Measurements from ENCODE around the gene NECTIN1.

Gene NECTIN1

GRCh38 chr11:119640541-119640940 is 88.5 kb downstream of the NECTIN1 start:
- no peak overlapping the region for H3K4me3 ChIP-seq (ENCODE audit: low read depth, low read length)
- no peak for TF ChIP-seq CTCF (IDR thresholded peaks at IDR 0.05; ENCODE audit: low read depth, low read length)

DNA sequence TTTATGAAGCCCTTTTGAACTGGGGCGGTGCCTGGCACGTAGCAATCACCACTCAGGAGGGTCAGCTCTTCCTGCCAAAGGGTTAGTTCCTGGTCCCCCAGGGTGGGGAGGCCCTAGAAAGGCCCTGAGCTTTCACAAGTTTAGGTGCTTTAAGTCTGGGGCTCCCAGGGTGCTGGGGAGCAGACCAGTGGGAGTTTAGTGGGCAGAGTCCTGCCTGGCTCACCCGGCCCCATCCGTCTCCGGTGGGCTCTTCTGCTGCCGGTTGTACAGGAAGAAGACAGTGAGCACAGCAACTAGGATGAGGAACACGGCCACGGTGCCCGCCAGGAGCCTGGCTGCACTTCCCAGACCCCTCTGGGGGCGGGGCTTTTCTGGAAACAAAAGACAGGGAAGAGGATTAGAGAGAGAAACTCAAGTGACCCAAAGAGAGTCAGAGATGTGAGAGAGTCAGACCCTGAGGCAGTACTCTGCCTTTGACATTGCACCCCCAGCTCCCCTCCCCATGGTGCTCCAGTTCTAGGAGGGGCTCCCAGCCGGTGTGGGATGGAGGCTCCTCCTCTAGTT is 89.3 kb downstream of the NECTIN1 start:
- H3K4me3 ChIP-seq (ENCODE audit: low read depth, low read length) = no peak overlapping the region
- no peak for TF ChIP-seq CTCF (IDR thresholded peaks at IDR 0.05; ENCODE audit: low read depth, low read length)

DNA sequence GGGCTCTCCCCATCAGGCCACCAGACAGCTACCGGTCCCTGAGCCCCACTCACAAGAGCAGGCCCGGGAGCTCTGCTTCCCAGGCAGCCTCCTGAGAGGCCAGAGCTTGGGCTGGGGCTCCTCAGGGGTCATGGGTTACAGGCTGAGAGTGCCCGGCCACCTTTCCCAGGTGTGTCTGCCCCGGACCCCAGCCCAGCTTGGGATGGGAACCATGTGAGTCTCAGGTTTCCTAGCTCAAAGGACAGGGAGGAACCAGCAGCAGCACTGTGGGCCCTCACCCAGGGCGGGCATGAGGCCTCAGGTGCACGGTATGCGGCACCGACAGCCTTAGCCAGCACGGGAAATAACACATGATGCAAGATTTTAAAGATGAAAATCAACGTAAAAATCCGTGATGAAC is 90.1 kb downstream of the NECTIN1 start:
- H3K4me3 ChIP-seq (ENCODE audit: low read depth, low read length) = no peak overlapping the region
- no peak for TF ChIP-seq CTCF (IDR thresholded peaks at IDR 0.05; ENCODE audit: low read depth, low read length)

- TF ChIP-seq CTCF (IDR thresholded peaks at IDR 0.05; ENCODE audit: low read depth, low read length) = no peak
- H3K4me3 ChIP-seq (ENCODE audit: low read depth, low read length) = no peak overlapping the region
Observed at GRCh38 chr11:119637481-119637880, 91.5 kb downstream of the NECTIN1 start.

DNA sequence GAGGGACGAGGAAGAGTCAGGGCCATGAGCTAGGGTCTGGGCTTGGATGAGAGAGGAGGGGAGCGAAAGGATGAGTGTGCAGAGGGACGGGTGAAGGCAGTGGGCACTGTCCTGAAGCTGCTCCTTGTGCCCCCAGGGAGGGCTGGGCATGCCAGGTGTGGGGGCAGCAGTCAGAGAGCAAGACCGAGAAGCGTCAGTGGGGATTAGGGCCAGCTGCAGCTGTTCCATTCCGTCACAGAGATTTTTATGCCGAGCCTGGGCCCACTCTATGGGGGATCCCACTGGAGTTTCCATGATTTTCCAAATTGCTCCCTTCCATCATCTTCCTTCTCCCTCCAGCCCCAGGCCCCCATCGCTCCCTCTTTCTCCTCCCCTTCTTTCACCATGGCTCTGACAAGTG is 93.2 kb downstream of the NECTIN1 start:
- no peak for TF ChIP-seq CTCF (IDR thresholded peaks at IDR 0.05; ENCODE audit: low read depth, low read length)
- H3K4me3 ChIP-seq (ENCODE audit: low read depth, low read length) = no peak overlapping the region

- H3K4me3 ChIP-seq (ENCODE audit: low read depth, low read length) = no peak overlapping the region
- TF ChIP-seq CTCF (IDR thresholded peaks at IDR 0.05; ENCODE audit: low read depth, low read length) = no peak
Observed at GRCh38 chr11:119635041-119635740, 93.8 kb downstream of the NECTIN1 start.

- H3K4me3 ChIP-seq (ENCODE audit: low read depth, low read length) = no peak overlapping the region
- TF ChIP-seq CTCF (IDR thresholded peaks at IDR 0.05; ENCODE audit: low read depth, low read length) = no peak
Observed at GRCh38 chr11:119634301-119634700, 94.7 kb downstream of the NECTIN1 start.
